Body of pancreas (tissue), 4 donors: ENCODE results near the gene KCNK17. TPM values are rescaled to one million over a fixed set of nuclear protein-coding genes. Genes with fewer than 3 reads are reported as not detected.
A peak's percentile ranks its signal among the peaks of the same experiment; 100 is the strongest.

Source experiments
- ATAC-seq: fragments of 150-250 bp; one replicate; pipeline ENCODE4 v1.9.1; 2016
- DNase-seq, 4 donors: peaks; one replicate each; pipeline ENCODE4 v3.0.0-alpha.2; 2019
- H3K27ac ChIP-seq, 4 donors: fragments of 200-600 bp; sonication (generic); 1 replicate in 3 of 4; 2 replicates in 1 of 4; pipeline versions ENCODE4 v1.5.1 to v1.6.1; 2016 to 2019; ENCODE audit warnings: mild to moderate bottlenecking in 1 of 4, mixed read lengths in 1 of 4, moderate library complexity in 1 of 4
- H3K27me3 ChIP-seq, 2 donors: fragments of 200-600 bp; sonication (generic); one replicate each; pipeline ENCODE4 v1.6.0; 2016; ENCODE audit warnings: mild to moderate bottlenecking in 1 of 2
- H3K36me3 ChIP-seq, 2 donors: fragments of 200-600 bp; sonication (generic); replicated peaks in 1 of 2; 2 replicates each; pipeline ENCODE4 v1.5.1; 2016; ENCODE audit warnings: low read depth in 2 of 2; ENCODE audit not compliant: insufficient read depth in 1 of 2
- H3K4me1 ChIP-seq: fragments of 200-600 bp; sonication (generic); one replicate; pipeline ENCODE4 v1.6.0; 2016
- H3K4me3 ChIP-seq, 2 donors: fragments of 200-600 bp; sonication (generic); 1 replicate in 1 of 2; 2 replicates in 1 of 2; pipeline ENCODE4 v1.5.1; 2016 to 2019
- H3K9me3 ChIP-seq, 3 donors: fragments of 200-600 bp; sonication (generic); 1 replicate in 2 of 3; 2 replicates in 1 of 3; pipeline ENCODE4 v1.5.1; 2016
- CTCF ChIP-seq, 7 experiments: fragments of 450-650 bp in 4 of 7; fragments of 200-600 bp in 3 of 7; sonication (generic) in 3 of 7; IDR thresholded peaks; one replicate each; pipeline ENCODE4 v1.5.1; 2016 to 2019; ENCODE audit warnings: antibody characterized with exemption in 7 of 7
- POLR2A ChIP-seq, 3 donors: fragments of 450-650 bp; IDR thresholded peaks; one replicate each; pipeline ENCODE4 v1.6.1; 2016; ENCODE audit warnings: antibody characterized with exemption in 3 of 3, mild to moderate bottlenecking in 2 of 3
- WGBS, 2 donors: methylation state at CpG; one replicate each; pipeline ENCODE4 v1.1.5; 2017; 5-methylcytosine and 5-hydroxymethylcytosine counted together
- intact Hi-C: fragments of 100-400 bp; cut with DNase I; formaldehyde crosslinking; loops from one replicate; pipeline ENCODE4 v1.15.1; 2023
- total RNA-seq, 2 donors: library from RNA; depleted of rRNA; stranded (reverse); fragments of >200 nt; gene quantifications; one replicate each; pipeline ENCODE4 v1.1.0, GENCODE V29; 2016

KCNK17 gene
- total RNA-seq = 1 to 10 TPM; 1.6 to 2.3 TPM

GRCh38 chr6:39314273-39314795, at the start of gene KCNK17:
Gene KCNK17, minus strand, starts transcription at chr6:39314419. Its CDS starts 99 bp downstream, at chr6:39314320.
- H3K4me1 ChIP-seq = peaks cover 18% of the 10 kb centered on the region
- H3K27me3 ChIP-seq = peaks cover 0 to 4% of the 10 kb centered on the region in 2 donors
- no peaks in the 10 kb centered on the region for H3K9me3 ChIP-seq
- DNase-seq (no peak), ATAC-seq (no peak)
- intact Hi-C loops = loop anchor here (10.0 kb wide), 1 partner anchor 440 kb away; no protein-coding TSS in a partner anchor
- TF ChIP-seq POLR2A (IDR thresholded peaks at IDR 0.05) (no peak), CTCF (IDR thresholded peaks at IDR 0.05) (no peak)
- 35 to 50% methylated on average over 11 to 27 of the region's 28 CpGs for WGBS, 2 donors
- H3K4me3 ChIP-seq = no peak within 1 kb of the TSS
- no peak within 1 kb of the TSS for H3K27ac ChIP-seq
- H3K36me3 ChIP-seq = no peaks in the 10 kb centered on the region

GRCh38 chr6:39363280-39363679, 49.1 kb upstream of the KCNK17 start:
- no peak for DNase-seq
- no peak for ATAC-seq
- intact Hi-C loops = no loop called here
- H3K36me3 ChIP-seq = no peaks in the 10 kb centered on the region
- whole genome bisulfite sequencing, 2 donors = 86 to 88% methylated on average over 8 of the region's 8 CpGs
- H3K27ac ChIP-seq = no peak overlapping the region
- H3K4me3 ChIP-seq = no peak overlapping the region
- H3K4me1 ChIP-seq = peaks cover 6% of the 10 kb centered on the region
- H3K9me3 ChIP-seq = no peaks in the 10 kb centered on the region
- no peaks in the 10 kb centered on the region for H3K27me3 ChIP-seq
- TF ChIP-seq CTCF (IDR thresholded peaks at IDR 0.05) (no peak), POLR2A (IDR thresholded peaks at IDR 0.05) (no peak)

GRCh38 chr6:39362487-39362865, 48.3 kb upstream of the KCNK17 start:
- intact Hi-C loops = no loop called here
- DNase-seq (no peak), ATAC-seq (no peak)
- Histone ChIP-seq H3K4me3 (no peak overlapping the region), H3K27ac (no peak overlapping the region), H3K27me3 (no peaks in the 10 kb centered on the region), H3K4me1 (peaks cover 6% of the 10 kb centered on the region), H3K9me3 (no peaks in the 10 kb centered on the region), H3K36me3 (no peaks in the 10 kb centered on the region)
- TF ChIP-seq POLR2A (IDR thresholded peaks at IDR 0.05) = no peak
- TF ChIP-seq CTCF (IDR thresholded peaks at IDR 0.05) = no peak
- 38% methylated on average over 3 of the region's 3 CpGs for WGBS, 2 donors

GRCh38 chr6:39361657-39362486, 47.7 kb upstream of the KCNK17 start:
- ATAC-seq (peak; percentile 87), DNase-seq (peak; percentile 72 to 79 (median 74))
- no peaks in the 10 kb centered on the region for H3K27me3 ChIP-seq
- H3K36me3 ChIP-seq = no peaks in the 10 kb centered on the region
- no peak overlapping the region for H3K4me3 ChIP-seq
- H3K27ac ChIP-seq = no peak overlapping the region
- TF ChIP-seq POLR2A (IDR thresholded peaks at IDR 0.05) (no peak), CTCF (IDR thresholded peaks at IDR 0.05) (peak; percentile 56 to 83 (median 77))
- intact Hi-C loops = no loop called here
- peaks cover 6% of the 10 kb centered on the region for H3K4me1 ChIP-seq
- no peaks in the 10 kb centered on the region for H3K9me3 ChIP-seq
- 28 to 60% methylated on average over 11 to 21 of the region's 21 CpGs for whole genome bisulfite sequencing, 2 donors
